ENCODE measurements around the gene PKMYT1.
A peak's percentile ranks its signal among the peaks of the same experiment; 100 is the strongest.
"Not testable (repeated sequence)": the region's sequence is repeated elsewhere in the genome, so short reads cannot be mapped to it uniquely, and the experiment has no call there.

Gene PKMYT1

DNA sequence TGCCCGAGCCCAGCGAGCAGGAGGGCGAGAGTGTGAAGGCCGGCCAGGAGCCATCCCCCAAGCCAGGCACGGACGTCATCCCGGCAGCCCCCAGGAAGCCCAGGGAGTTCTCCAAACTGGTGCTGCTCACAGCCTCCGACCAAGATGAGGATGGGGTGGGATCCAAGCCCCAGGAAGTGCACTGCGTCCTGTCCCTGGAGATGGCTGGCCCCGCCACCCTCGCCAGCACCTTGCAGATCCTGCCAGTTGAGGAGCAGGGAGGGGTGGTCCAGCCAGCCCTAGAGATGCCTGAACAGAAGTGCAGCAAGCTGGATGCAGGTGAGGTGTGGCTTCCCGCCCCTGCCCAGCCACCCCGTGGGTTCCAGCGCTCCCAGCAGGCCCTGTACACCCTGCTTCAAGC is 50.6 kb downstream of the PKMYT1 start:
- no peak for DNase-seq

DNA sequence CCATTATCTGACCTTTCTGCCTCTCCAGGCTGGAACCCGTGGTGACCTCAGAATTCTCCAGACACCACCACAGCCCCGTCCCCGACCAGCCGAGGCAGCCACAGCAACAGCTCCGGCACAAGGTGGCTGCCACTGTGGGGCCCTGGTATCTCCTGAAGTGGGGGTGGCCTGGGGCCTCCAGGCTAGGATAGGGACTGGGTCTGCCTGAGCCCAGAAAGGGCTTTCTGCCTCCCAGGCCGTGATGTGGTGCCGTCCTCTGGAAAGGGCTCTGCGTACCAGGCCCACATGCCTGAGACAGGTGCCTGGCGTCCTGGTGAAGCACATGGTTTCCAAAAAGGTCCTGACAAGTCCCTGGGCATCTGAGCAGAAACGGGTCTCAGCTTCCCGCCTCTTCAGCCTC is 51.5 kb downstream of the PKMYT1 start:
- DNase-seq, result no peak

DNA sequence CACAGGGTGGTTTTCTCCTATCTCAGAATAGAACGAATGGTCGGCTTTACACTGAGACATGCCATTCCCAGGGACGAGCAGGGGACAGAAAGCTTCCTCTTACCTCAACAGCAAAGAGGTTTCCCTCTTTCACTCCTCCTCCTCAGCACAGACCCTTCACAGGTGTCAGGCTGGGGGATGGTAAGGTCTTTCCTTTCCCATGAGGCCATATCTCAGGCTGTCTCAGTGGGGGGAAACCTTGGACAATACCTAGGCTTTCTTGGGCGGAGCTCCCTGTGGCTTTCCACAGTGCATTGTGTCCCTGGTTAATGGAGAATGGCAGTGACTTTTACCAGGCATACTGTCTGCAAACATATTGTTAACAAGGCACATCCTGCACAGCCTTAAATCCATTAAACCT is 52.1 kb downstream of the PKMYT1 start:
- DNase-seq, result not testable (repeated sequence)

DNA sequence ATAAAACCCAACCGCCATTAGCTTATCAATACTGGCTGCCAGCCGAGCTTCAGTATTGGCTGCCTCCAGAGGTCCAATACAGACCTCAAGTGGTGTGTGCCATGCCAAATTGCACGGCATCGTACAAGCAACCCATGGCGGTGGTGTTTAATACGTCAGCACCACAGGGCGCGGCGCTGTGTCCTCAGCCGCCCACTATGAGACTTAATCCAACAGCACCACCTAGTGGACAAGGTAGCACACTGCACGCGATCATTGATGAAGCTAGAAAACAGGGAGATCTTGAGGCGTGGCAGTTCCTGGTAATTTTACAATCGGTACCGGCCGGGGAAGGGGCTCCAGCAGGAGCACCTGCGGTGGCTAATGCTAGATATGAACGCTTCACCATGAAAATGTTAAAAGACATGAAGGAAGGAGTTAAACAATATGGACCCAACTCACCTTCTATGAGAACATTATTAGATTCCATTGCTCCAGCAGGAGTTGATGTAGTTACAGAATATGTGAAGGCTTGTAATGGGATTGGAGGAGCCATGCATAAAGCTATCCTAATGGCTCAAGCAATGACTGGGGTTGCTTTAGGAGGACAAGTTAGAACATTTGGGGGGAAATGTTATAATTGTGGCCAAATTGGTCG is 53.1 kb downstream of the PKMYT1 start:
- DNase-seq, result peak; percentile 21

DNA sequence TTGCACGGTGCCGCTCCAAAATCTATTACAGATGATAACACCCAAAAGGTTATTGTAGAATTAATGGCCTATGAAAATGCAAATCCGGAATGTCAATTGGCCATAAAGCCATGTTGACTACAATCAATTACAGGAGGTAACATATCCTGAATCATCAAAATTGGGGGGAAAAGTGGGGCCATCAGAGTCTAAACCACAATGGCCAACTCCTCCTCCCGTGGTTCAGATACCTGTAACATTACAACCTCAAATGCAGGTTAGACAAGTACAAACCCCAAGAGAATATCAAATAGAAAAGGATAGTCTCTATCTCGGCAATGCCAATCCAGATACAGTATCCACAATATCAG is 53.6 kb downstream of the PKMYT1 start:
- DNase-seq, result no peak

DNA sequence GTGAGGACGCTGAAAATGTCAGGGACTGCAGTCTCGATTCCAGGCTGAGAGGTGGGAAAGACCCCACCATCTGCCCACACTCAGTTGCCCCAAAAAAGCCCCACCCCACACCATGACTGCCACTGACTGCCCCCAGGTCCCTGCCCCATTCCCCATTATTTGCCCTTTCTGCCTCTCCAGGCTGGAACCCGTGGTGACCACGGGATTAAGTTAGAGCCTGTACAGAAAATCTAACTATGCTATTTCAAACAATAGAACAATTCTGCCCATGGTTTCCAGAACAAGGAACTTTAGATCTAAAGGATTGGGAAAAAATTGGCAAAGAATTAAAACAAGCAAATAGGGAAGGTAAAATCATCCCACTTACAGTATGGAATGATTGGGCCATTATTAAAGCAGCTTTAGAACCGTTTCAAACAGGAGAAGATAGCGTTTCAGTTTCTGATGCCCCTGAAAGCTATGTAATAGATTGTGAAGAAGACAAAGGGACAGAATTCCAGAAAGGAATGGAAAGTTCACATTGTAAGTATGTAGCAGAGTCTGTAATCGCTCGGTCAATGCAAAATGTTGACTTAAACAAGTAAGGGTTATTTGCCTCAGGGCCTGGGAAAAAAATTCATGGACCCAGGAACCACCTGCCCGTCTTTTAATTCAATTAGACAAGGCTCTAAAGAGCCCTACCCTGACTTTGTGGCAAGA is 54.1 kb downstream of the PKMYT1 start:
- no peak for DNase-seq

DNA sequence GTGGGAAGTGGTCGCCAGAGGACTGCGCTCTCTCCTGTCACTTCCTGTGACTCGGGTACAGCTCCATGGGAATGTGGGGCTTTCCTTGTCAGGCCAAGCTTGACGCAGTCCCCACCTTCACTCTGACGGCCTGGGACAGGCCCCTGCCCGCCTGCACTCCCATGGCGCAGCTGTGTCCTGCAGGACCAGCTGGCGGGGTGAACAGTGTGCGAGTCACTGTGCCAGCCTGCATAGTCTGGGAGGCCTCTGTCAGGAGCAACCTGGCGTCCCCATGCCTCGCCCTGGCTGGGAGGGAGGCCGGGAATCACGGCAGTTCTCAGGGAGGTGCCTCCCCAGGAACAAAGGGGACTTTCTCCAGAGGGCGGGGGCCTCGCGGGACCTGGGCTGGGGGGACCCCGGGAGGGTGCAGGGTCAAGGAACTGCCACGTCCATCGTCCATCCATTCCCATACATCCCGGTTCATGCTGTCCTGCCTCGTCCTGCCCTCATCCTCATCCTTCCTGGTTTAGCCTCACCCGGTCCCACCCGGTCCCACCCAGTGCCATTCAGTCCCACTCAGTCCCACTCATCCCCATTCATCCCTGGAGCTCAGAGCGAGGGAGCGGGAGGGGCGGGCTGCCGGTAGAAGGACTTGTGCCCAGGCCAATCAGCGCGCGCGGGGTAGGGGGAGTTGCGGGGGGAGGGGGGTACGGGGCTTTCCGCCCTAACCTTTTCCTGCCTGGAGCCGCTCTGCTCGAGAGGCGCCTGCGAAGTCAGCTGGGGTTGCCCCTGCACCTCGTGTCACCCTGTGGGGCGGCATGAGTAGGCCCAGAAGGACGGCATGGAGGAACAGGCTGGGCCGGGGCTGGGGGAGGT is 55.1 kb downstream of the PKMYT1 start:
- no peak for DNase-seq

DNA sequence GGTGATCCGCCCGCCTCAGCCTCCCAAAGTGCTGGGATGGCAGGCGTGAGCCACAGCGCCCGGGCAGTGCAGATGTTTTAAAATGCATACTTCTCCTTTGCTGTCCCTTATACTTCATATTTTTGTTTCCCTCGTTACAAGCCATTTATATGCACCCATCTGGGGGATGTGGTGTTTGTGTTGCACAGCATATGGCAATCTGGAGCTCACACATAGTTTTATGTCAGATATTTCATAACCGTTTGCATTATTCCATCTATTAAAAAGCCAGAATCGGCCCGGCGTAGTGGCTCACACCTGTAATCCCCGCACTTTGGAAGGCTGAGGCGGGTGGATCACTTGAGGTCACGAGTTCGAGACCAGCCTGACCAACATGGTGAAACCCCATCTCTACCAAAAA is 56.8 kb downstream of the PKMYT1 start:
- DNase-seq, result no peak
